H9 (cell line): ENCODE results near the gene GRIN3B. TPM values are rescaled to one million over a fixed set of nuclear protein-coding genes. Genes with fewer than 3 reads are reported as not detected.

Experiments
- DNase-seq: peaks from one replicate; pipeline ENCODE4 v3.0.0-alpha.2; 2017
- H2AFZ ChIP-seq: one replicate; pipeline ENCODE4 v1.6.1; 2013; ENCODE audit warnings: mild to moderate bottlenecking, low read length, control low read depth, moderate library complexity
- H2AK5ac ChIP-seq: 2 replicates; pipeline ENCODE4 v1.6.1; 2013; ENCODE audit warnings: low read length, control low read depth, mixed read lengths; ENCODE audit not compliant: insufficient read length
- H2BK120ac ChIP-seq: one replicate; pipeline ENCODE4 v1.6.1; 2013; ENCODE audit warnings: low read depth, mild to moderate bottlenecking, low read length, control low read depth, inconsistent platforms; ENCODE audit not compliant: poor library complexity, severe bottlenecking
- H2BK12ac ChIP-seq: 2 replicates; pipeline ENCODE4 v1.6.1; 2013; ENCODE audit warnings: low read length, control low read depth, mixed read lengths, low read depth; ENCODE audit not compliant: insufficient read length
- H2BK15ac ChIP-seq: 2 replicates; pipeline ENCODE4 v1.6.1; 2013; ENCODE audit warnings: low read depth, low read length, control low read depth
- H2BK20ac ChIP-seq: one replicate; pipeline ENCODE4 v1.6.1; 2013; ENCODE audit warnings: low read depth, mild to moderate bottlenecking, low read length, control low read depth, inconsistent platforms; ENCODE audit not compliant: poor library complexity, severe bottlenecking
- H2BK5ac ChIP-seq: 2 replicates; pipeline ENCODE4 v1.6.1; 2013; ENCODE audit warnings: low read length, control low read depth, mixed read lengths; ENCODE audit not compliant: insufficient read length
- H3K14ac ChIP-seq: 2 replicates; pipeline ENCODE4 v1.6.1; 2013; ENCODE audit warnings: low read length, control low read depth; ENCODE audit not compliant: insufficient read depth
- H3K18ac ChIP-seq: 2 replicates; pipeline ENCODE4 v1.6.1; 2013; ENCODE audit warnings: low read depth, mild to moderate bottlenecking, mixed read lengths, low read length, control low read depth; ENCODE audit not compliant: insufficient read length
- H3K23ac ChIP-seq: 2 replicates; pipeline ENCODE4 v1.6.1; 2013; ENCODE audit warnings: low read length, control low read depth, mixed read lengths, low read depth; ENCODE audit not compliant: insufficient read length
- H3K23me2 ChIP-seq: 2 replicates; pipeline ENCODE4 v1.6.1; 2013; ENCODE audit warnings: low read depth, mild to moderate bottlenecking, mixed read lengths, low read length, control low read depth; ENCODE audit not compliant: insufficient read length, poor library complexity, severe bottlenecking
- H3K27ac ChIP-seq: 2 replicates; pipeline ENCODE4 v1.5.1; 2013; ENCODE audit warnings: low read length, control low read depth, mixed read lengths, low read depth; ENCODE audit not compliant: insufficient read length
- H3K27me3 ChIP-seq: 2 replicates; pipeline ENCODE4 v1.6.1; 2013; ENCODE audit warnings: low read length, control low read depth, inconsistent platforms; ENCODE audit not compliant: insufficient read depth
- H3K4ac ChIP-seq: 2 replicates; pipeline ENCODE4 v1.6.1; 2013; ENCODE audit warnings: low read depth, mild to moderate bottlenecking, control low read depth, inconsistent platforms, low read length, moderate library complexity
- H3K4me1 ChIP-seq: 2 replicates; pipeline ENCODE4 v1.6.1; 2013; ENCODE audit warnings: low read length, control low read depth, inconsistent platforms; ENCODE audit not compliant: insufficient read depth
- H3K4me2 ChIP-seq: 2 replicates; pipeline ENCODE4 v1.6.1; 2013; ENCODE audit warnings: low read length, control low read depth, mixed read lengths; ENCODE audit not compliant: insufficient read length, insufficient read depth
- H3K56ac ChIP-seq: 2 replicates; pipeline ENCODE4 v1.6.1; 2013; ENCODE audit warnings: low read depth, mild to moderate bottlenecking, mixed read lengths, low read length, control low read depth; ENCODE audit not compliant: insufficient read length
- H3K79me1 ChIP-seq: 2 replicates; pipeline ENCODE4 v1.6.1; 2013; ENCODE audit warnings: low read depth, mild to moderate bottlenecking, moderate library complexity, low read length, control low read depth, inconsistent platforms; ENCODE audit not compliant: insufficient read depth, poor library complexity, severe bottlenecking
- H3K79me2 ChIP-seq: 2 replicates; pipeline ENCODE4 v1.6.1; 2013; ENCODE audit warnings: low read length, control low read depth, inconsistent platforms; ENCODE audit not compliant: insufficient read depth
- H3K9ac ChIP-seq: 2 replicates; pipeline ENCODE4 v1.6.1; 2013; ENCODE audit warnings: low read length, control low read depth, mixed read lengths; ENCODE audit not compliant: insufficient read length; ENCODE audit errors: extremely low read depth
- H3K9me3 ChIP-seq: one replicate; pipeline ENCODE4 v1.6.1; 2013; ENCODE audit warnings: low read depth, low read length, inconsistent platforms; ENCODE audit not compliant: control insufficient read depth
- H3T11ph ChIP-seq: one replicate; pipeline ENCODE4 v1.6.1; 2013; ENCODE audit warnings: mild to moderate bottlenecking, low read length, control low read depth, inconsistent platforms
- H4K20me1 ChIP-seq: one replicate; pipeline ENCODE4 v1.6.1; 2013; ENCODE audit not compliant: control insufficient read depth, insufficient read length, insufficient read depth
- H4K5ac ChIP-seq: 2 replicates; pipeline ENCODE4 v1.6.1; 2013; ENCODE audit warnings: low read depth, mild to moderate bottlenecking, mixed read lengths, low read length, control low read depth; ENCODE audit not compliant: insufficient read length
- H4K8ac ChIP-seq: replicated peaks from 2 replicates; pipeline ENCODE4 v1.6.1; 2013; ENCODE audit warnings: low read length, control low read depth, mixed read lengths, low read depth; ENCODE audit not compliant: insufficient read length
- H4K91ac ChIP-seq: 2 replicates; pipeline ENCODE4 v1.6.1; 2013; ENCODE audit warnings: low read depth, mild to moderate bottlenecking, moderate library complexity, mixed read lengths, low read length, control low read depth; ENCODE audit not compliant: insufficient read length
- H3K27ac Mint-ChIP-seq, 3 experiments: 2 replicates in 2 of 3; 3 replicates in 1 of 3; pipeline ENCODE4 v1.8.0; 2020 to 2021; ENCODE audit warnings: mixed read lengths in 3 of 3, mild to moderate bottlenecking in 1 of 3, moderate library complexity in 1 of 3
- H3K27me3 Mint-ChIP-seq: 2 replicates; pipeline ENCODE4 v1.8.0; 2021; ENCODE audit warnings: low read depth, mild to moderate bottlenecking, moderate library complexity, mixed read lengths
- H3K36me3 Mint-ChIP-seq, 3 experiments: 2 replicates in 2 of 3; 3 replicates in 1 of 3; pipeline ENCODE4 v1.8.0; 2020 to 2021; ENCODE audit warnings: low read depth in 3 of 3, mixed read lengths in 3 of 3; ENCODE audit not compliant: insufficient read depth in 1 of 3
- H3K4me1 Mint-ChIP-seq, 2 experiments: 2 replicates each; pipeline ENCODE4 v1.8.0; 2020; ENCODE audit warnings: mixed read lengths in 2 of 2
- H3K4me3 Mint-ChIP-seq, 2 experiments: 2 replicates in 1 of 2; 3 replicates in 1 of 2; pipeline ENCODE4 v1.8.0; 2020 to 2021; ENCODE audit warnings: mild to moderate bottlenecking in 2 of 2, mixed read lengths in 2 of 2, moderate library complexity in 1 of 2
- H3K9me3 Mint-ChIP-seq, 2 experiments: 2 replicates in 1 of 2; 3 replicates in 1 of 2; pipeline ENCODE4 v1.8.0; 2020; ENCODE audit warnings: mild to moderate bottlenecking in 2 of 2, mixed read lengths in 2 of 2, moderate library complexity in 1 of 2
- WGBS: extraction: QIAGEN DNeasy Blood & Tissue Kit; methylation state at CpG from one replicate; pipeline ENCODE4 v1.1.7; 2013; ENCODE audit warnings: missing lambda C conversion rate, low lambda C conversion rate, mixed read lengths; ENCODE audit not compliant: insufficient read length; ENCODE audit errors: extremely low coverage; 5-methylcytosine and 5-hydroxymethylcytosine counted together
- total RNA-seq: library from RNA; stranded (reverse); gene quantifications from 2 replicates; pipeline ENCODE4 v1.2.1, GENCODE V29; 2021
- TF ChIP-seq, protein P1 (sequence below): fragments of 200-600 bp; sonication (generic); conservative IDR thresholded peaks from 3 replicates; pipeline ENCODE4 v1.8.0; 2021; ENCODE audit warnings: antibody characterized with exemption, mild to moderate bottlenecking

GRIN3B gene
- total RNA-seq, 1 experiment from 2014 or later = 1.0 TPM

- no peak overlapping the region for H2BK12ac ChIP-seq
- H3K9me3 ChIP-seq = no peaks in the 10 kb centered on the region
- peaks cover 0 to 12% (median 0%) of the 10 kb centered on the region in 3 experiments; a peak in 1 of 7 replicates for H3K36me3 Mint-ChIP-seq
- H3T11ph ChIP-seq = no peak overlapping the region
- no peak overlapping the region for H3K56ac ChIP-seq
- peak; percentile 36 for DNase-seq
- H3K79me2 ChIP-seq = no peaks in the 10 kb centered on the region
- no peak overlapping the region for H3K14ac ChIP-seq
- no peak overlapping the region for H4K5ac ChIP-seq
- H4K91ac ChIP-seq = no peak overlapping the region
- H3K27me3 ChIP-seq = no peaks in the 10 kb centered on the region
- H3K27ac Mint-ChIP-seq = no peak overlapping the region; a peak in 1 of 7 replicates
- H3K79me1 ChIP-seq = no peaks in the 10 kb centered on the region
- TF ChIP-seq, protein P1, sequence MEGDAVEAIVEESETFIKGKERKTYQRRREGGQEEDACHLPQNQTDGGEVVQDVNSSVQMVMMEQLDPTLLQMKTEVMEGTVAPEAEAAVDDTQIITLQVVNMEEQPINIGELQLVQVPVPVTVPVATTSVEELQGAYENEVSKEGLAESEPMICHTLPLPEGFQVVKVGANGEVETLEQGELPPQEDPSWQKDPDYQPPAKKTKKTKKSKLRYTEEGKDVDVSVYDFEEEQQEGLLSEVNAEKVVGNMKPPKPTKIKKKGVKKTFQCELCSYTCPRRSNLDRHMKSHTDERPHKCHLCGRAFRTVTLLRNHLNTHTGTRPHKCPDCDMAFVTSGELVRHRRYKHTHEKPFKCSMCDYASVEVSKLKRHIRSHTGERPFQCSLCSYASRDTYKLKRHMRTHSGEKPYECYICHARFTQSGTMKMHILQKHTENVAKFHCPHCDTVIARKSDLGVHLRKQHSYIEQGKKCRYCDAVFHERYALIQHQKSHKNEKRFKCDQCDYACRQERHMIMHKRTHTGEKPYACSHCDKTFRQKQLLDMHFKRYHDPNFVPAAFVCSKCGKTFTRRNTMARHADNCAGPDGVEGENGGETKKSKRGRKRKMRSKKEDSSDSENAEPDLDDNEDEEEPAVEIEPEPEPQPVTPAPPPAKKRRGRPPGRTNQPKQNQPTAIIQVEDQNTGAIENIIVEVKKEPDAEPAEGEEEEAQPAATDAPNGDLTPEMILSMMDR = no peak
- H2BK5ac ChIP-seq = no peak overlapping the region
- H3K23me2 ChIP-seq = no peaks in the 10 kb centered on the region
- no peak overlapping the region for H2AFZ ChIP-seq
- H2BK15ac ChIP-seq = no peak overlapping the region
- H3K4me1 ChIP-seq = no peaks in the 10 kb centered on the region; the same call in 1 of the 2 replicates
- H2AK5ac ChIP-seq = no peak overlapping the region
- no peak overlapping the region for H3K18ac ChIP-seq
- no peak overlapping the region for H3K4me2 ChIP-seq
- no peak overlapping the region for H3K4ac ChIP-seq
- H2BK120ac ChIP-seq = no peak overlapping the region
- no peak overlapping the region for H3K9ac ChIP-seq
- H3K23ac ChIP-seq = no peak overlapping the region
- no peaks in the 10 kb centered on the region for H3K9me3 Mint-ChIP-seq
- WGBS = no CpG with 5 or more reads among the region's 33 CpGs
- no peak overlapping the region for H4K8ac ChIP-seq
- no peaks in the 10 kb centered on the region for H3K27me3 Mint-ChIP-seq
- peaks cover 1 to 12% of the 10 kb centered on the region in 2 experiments; a peak in 3 of 4 replicates for H3K4me1 Mint-ChIP-seq
- no peak overlapping the region for H3K4me3 Mint-ChIP-seq
- H3K27ac ChIP-seq = no peak overlapping the region
- H2BK20ac ChIP-seq = no peak overlapping the region
- H4K20me1 ChIP-seq = no peaks in the 10 kb centered on the region
These were observed 46.0 kb downstream of the GRIN3B start for GRCh38 chr19:1046117-1046626.
